Stimulated activated CD4-positive, alpha-beta T cell treated with anti-CD3 and anti-CD28 coated beads, Interleukin-2, amount 100 ng/mL, for 4 hours (primary cell): ENCODE results near the gene SLC15A4.

Experiments
- DNase-seq: peaks from one replicate; pipeline ENCODE4 v3.0.0-alpha.2; 2020; ENCODE audit warnings: low read depth

SLC15A4 gene

DNA sequence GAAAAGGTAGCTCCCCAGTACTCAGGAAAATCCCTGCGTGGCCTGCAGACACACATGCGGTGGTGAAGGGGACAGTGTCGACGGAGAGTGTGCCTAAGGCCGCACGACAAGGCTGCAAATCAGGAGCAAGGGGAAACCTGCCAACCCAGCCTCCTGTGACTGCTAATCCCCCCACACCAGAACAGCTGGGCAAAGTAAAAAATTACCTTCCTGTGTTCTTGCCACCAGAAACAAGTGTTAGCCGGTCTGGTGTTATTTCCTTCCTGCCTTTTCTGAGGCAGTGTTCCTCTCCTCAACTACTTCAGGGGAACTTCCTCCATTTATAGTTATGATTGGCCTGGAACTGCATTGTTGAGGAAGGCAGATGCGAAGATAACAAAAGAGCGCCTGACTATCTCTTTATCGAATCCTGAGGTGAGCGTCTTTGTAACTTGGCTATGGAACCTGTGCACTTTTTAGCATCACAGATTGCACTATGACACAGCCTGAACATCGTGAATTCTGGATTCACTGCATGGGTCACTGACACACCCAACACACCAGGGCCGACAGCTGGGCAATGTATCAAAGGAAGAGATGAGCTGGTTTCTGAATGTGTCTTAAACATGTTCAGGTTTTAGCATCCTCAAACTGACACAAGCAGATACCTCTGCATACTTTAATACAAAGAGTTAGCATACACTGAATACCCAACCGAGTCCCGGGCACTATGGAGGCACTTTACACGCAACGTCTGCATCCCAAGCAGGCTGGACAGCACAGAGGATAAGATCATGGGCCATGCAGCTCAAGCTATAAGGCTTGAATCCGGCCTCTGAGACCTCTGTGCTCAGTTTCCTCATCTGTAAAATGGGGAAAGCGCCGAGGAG is 28.9 kb downstream of the SLC15A4 start:
- DNase-seq: no peak

DNA sequence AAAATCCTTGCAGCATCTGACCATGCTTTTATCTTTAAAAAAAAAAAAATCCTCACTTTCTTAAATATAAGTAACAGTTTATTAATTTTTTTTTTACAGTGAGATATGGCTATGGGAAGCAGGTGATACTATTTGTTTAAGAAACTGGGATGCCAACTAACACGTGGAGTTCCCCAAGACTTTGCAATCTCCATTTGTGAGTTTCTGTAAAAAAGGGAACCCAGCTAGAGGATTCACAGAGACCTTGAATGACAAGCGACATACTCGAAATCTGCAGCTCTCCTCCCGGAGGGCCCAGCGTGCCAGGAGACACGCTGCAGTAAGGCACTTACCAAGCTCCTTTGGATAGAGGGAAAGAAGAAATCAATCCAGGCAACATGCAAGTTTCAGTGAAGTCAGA is 30.1 kb downstream of the SLC15A4 start:
- no peak for DNase-seq

DNA sequence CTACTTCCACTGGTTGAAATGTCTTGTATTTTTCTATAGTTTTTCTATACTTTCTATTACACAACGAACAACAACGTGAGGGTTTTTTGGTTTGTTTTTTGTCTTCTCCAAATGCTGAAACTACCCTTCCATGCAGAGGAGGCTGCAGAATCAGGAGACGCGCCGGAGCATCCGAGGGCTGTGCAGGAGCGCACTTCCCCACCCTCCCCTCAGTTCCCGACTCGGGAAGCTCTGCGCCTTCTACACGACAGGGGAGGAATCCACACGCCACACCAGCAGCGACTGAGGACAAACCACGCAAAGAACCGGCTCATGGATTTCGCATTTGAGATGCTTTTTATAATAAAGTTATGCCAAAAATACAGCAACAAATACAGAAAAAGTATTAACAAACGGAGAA is 30.9 kb downstream of the SLC15A4 start:
- DNase-seq: no peak

DNA sequence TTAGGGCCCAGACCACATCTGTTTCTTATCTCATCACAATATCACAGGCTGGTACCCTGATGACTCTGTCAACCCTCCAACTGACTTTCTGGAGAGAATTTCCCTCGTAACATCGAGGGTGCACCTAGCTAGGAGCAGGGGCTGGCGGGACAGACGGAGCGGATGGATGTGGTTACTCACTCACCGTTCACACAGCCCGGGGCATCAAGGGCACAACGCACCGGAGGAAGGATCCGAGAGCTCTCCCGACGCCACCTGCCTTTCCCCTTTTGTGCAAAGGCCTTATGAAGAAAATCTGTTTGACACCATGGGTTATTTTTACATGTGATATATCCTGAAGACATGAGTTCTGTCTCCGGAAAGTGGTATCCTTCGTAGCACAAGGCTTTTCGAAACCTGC is 31.4 kb downstream of the SLC15A4 start:
- DNase-seq: no peak

DNA sequence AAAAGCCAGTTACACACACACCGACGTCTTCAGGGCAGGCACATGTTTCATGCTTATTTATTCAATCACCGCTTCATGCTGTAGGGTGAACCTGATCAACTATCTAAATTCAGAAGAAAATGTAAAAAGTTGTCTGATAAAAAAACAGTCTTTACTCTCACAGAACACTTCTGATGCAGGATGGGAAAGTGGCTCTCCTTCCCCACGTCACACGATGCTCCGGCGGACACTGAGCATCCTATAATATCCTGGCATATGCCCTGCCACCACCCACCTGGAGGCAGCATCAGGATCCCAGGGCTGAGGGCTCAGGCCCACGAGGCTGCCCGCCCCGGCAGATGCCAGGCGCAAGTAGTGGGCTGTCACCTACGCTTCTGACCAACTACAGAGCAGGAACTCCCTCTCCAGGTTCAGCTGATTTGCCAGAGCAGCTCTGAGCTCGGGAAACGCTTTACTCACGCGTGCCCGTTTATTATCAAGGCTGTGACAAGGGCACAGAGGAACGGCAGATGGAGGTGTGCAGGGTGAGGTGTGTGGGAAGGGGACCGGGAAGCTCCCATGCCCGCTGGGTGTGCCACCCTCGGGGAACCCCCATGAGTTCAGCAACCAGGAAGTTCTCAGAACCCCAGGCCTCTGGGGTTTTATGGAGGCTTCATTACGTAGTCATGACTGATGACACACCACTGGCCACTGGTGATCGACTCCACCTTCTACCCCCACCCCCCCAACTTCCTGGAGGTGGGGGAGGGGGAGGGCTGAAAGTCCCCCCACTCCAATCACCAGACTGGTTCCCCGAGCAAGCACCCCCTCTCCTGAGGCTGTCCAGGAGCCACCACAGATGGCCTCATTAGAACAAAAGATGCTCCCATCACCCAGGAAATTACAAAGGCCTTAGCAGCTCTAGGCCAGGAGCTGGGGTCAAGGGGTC is 32.1 kb downstream of the SLC15A4 start:
- no peak for DNase-seq

DNA sequence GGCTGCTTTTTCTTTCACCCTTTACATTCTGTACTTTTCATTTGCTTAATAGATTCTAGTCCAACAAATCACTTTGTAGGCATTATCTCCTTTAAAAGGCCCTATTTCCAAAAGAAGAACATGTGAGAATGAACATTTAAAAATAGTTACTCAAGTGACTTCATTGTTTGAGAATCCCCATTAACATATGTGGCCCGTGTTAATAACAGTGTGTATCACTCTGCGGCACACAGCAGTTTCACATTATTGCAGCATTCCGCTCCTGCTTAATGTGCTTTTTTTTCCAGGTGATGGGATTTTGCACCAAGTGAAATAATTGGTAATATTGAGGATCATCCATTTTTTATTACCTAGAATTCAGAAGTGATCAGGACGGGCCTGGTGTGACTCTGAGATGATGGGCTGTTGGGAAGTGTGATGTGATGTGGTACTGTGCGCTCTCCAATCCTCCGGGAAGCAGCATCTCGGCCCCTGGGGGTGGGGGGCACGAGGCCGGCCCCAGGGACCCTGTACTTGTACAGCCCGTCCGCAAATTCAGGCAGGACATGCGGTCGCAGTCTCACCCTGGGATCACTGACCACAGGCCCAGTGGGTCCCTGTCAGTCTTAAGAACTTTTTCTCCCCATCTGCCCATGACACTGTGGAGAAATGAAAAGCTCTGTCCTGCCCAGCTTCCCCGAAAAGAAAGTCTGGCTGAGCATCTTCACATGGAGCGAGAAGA is 32.9 kb downstream of the SLC15A4 start:
- no peak for DNase-seq

DNA sequence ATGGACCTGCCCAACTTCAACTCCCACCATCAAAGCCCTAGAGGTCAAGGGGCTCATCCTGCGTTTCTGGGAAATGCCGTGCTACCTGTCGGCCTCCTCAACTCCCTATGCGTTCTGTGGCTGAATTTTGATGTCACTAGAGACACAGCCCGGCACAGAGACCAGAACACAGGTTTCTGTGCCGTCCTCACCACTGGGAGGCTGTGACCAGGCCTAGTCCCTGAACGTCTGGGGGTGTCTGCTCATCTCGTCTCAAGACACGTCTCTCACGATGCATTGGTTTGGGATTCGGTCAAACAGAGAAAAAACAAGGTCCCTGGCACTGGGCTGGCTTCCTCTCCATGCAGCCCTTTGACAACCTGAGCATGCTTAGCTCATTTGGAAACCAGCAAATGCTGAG is 33.5 kb downstream of the SLC15A4 start:
- no peak for DNase-seq

DNA sequence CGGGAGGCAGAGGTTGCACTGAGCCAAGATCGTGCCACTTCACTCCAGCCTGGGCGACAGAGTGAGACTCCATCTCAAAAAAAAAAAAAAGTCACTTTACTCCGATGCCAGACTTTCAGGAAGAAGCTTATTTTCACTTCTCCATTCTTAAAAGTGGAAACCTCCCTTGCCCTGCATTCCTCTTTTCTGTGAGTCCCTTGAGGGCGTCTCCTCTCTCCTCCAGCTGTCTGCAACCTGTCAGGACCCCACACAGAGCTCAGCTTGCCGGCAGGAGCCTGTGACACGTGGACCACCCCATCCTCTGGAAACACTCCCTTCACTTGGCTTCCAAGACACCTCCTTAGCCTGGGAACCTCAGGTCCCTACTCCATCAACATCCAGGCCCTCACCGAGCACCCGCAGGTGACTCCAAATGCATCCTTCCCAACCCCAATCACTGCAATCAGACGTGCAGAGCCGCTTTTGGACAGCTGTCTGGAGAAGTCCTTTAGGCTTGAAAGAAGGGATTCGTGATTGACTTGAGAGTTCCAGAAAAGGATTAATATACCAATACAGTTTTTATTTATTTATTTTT is 34.3 kb downstream of the SLC15A4 start:
- no peak for DNase-seq

DNA sequence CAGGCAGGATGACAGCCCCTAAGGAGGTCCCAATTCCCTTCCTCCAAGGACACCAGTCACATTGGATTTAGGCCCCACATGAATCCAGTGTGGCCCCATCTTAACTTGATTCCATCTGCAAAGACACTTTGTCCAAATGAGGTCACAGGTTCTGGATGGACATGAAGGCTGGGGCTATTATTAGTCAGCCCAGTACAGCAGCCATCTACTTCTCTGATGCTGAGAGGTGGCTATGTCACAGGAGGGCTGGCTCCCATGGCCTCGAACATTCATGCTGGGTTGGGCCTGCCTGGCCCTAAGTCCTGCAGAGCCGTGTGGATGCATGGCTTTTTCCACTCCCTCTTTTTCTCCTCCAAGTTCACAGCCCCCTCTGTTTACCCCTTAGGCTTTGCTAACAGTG is 35.9 kb downstream of the SLC15A4 start:
- DNase-seq: no peak

DNA sequence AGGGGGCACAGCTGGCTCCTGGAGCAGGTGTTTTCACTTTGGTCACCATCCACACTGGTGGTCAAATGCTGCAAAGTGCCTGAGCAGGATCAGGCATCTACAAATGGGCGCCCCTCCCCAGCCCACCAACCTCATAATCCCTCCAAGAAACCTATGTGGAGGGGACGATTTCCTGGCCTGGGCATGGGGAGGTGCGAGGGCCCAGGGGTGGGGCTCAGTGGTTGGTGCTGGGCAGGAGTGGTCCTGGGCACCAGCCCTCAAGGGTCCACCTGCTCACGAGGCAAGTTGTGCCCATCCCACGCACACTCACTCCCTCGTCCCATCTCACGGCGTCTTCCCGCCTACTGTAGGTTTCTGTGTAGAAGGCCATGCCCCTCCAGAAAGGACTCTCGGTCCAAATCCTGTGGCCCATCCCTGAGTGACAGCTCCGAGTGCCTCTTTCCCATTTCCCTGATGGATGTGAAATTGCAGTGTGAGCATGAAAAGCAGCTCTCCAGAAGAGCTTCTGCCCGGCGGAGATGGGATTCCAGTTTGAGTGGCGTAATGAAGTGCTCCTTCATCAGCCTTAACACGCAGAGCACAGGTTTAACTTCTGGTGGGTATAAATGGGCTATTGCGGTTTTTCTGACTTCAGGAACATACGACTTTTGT is 36.9 kb downstream of the SLC15A4 start:
- DNase-seq: no peak

DNA sequence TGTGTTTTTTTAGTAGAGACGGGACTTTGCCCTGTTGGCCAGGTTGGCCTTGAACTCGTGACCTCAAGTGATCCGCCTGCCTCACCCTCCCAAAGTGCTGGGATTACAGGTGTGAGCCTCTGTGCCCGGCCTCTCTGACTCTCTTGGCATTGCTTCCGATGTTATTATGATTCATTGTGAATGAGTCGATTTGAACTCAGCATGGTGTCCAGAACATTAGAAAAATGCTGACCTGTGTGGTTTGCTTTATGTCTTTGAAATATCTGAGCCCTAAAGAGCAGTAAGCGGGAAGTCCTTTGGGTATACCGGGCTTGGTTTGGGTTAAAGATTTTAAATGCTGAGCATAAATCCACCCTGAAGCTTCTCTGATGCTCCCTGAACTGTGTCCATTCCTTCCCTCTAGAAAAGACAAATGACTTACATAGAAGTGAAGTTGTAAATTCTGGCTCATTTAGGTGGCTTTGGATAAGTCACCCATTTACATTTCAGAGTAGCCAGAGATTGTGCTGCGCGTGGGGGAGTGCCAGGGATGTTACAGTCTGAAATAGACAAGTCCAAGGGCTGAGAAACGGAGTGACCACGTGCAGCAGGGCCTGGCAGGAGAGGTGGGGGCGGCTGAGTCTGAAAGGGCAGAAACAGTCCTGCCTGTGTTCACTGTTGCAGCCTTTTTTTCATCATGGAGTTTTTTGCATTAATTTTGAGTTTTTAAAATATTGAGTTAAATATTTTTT is 39.6 kb downstream of the SLC15A4 start:
- no peak for DNase-seq

DNA sequence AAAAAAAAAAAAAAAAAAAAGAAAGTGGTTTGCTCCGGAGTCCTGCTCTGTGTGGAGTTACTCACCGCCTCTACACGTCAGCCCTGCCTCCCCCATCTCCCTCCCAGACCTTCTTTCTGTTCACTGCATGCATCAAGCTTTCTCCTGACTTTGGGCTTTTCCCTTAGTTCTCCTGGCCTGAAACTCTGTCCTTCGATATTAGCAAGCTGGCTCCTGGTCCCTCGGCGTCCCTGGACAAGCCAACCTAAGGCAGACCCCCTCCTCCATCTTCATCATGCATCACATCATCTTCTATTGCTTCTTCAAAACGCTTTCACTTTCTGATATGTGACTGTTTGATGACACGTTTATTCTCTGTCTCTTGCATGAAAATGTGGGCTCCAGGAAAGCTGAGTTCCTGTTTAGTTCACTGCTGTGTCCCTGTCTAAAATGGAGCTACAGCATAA is 40.6 kb downstream of the SLC15A4 start:
- no peak for DNase-seq

DNA sequence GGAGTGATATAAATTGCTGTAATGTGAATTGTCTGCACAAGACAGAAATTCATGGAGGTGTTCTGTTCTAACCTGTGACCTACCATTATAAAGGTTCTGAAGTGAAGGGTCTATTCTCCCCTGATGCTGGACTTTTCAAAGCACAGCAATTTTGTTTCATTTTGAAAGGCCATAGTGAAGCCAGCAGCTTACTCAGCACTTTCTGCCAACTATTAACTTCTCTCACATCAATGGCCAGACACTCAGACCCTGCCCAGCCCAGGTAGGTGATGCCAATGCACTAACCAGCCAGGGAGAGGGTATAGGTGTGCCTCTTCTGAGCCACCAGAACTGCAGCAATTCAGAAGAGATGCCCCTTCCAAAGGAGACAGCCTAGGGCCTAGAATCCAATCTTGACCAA is 43.9 kb downstream of the SLC15A4 start:
- no peak for DNase-seq

DNA sequence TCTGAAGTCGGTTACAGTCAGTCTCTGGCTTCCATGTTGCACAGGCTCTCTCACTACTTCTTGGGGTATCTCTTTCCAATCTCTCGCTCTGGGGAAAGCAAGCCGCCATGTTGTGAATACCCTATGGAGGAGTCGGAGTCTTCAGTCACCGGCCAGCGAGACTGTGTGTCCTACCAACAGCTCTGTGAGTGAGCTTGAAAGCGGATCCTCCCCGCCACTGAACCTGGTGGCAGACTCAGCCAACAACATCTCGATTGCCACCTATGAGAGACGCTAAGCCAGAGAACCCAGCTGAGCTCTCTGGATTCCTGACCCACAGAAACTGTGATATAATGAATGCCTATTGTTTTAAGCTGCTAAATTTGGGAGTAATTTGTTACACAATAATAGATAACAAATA is 51.5 kb downstream of the SLC15A4 start:
- DNase-seq: no peak

DNA sequence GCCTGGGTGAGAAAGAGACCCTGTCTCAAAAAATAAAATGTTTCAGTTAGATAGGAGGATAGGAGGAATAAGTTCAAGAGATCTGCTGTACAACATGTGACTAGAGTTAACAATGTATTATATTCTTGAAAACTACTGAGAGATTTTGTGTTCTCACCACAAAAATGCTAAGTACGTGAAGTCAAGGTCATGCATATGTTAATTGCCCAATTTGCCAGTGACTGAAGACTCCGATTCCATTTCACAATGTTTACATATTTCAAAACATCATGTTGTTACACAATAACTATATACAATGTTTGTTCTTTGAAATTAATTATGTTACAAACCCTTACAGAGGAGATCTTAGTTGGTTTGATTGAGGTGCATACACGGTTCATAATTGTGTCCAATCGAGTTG is 52.1 kb downstream of the SLC15A4 start:
- no peak for DNase-seq

DNA sequence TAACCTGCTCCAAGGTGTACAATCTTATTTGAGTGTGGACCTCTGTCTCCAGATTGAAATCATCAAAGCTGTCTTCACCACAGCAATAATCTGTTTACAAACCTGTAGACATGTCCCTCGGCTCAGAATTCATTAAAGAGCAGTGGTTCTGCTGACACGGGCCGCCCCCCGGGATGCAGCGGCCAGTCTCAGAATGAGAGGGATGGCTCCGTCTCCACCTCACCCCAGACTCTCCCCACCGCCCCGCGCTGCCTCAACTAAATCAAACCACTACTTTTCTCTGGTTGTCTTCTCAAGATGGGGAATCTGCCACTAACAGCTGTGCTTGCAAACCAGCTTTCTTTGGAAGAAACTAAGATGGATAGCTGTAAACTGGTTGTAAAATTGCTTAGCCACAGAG is 56.2 kb downstream of the SLC15A4 start:
- no peak for DNase-seq

DNA sequence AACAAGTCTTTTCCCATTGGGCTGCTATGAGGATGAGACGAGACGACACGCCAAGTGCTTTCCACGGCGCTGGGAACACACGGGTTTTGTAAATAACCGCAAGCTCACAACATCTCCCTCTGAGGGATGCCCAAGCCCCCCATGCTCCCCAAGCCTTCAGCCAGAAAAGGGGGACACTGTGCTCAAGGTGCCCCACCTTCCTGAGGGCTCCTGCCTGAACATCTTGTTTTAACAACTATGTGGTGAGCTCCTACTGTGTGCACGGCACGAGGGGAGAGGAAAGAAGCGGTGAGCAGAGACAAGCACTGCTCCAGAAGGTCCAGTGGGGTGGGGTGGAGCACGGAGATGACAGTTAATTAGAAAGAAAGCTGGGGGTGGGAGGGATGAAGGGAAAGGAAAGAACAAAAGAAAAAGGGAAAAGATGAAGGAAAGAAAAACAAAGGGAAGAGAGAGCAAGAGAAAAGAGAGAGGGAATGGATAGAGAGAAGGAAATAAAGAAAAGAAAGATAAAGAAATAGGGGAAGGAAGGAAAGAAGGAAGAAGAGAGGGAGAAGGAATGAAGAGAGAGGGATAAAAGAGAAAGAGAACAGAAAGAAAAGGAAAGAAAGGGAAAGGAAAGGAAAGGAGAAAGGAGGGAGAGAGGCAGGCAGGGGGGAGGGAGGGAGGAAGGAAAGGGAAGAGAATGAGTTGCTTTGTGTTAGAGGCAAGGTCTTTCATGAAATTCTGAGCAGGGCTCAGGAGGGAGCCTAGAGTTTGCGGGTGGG is 56.8 kb downstream of the SLC15A4 start:
- no peak for DNase-seq

DNA sequence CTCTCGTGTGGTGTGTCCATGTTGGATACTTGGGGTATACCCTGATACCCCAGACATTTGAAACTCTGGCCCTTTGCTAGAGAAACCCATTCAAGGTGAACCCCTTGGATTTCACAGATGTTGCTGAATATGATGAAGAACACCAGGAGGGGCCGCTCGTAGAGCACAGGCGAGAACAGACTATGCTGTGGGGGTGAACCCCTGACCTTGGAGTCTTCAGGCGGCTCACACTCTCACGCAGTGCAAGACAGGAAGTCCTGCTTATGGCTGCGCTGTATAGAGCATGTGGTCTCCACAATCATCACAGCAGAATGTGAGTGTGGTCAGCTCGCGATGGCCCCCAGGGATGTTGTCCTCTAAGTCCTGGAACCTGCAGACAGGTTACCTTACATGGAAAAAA is 60.4 kb downstream of the SLC15A4 start:
- DNase-seq: no peak

DNA sequence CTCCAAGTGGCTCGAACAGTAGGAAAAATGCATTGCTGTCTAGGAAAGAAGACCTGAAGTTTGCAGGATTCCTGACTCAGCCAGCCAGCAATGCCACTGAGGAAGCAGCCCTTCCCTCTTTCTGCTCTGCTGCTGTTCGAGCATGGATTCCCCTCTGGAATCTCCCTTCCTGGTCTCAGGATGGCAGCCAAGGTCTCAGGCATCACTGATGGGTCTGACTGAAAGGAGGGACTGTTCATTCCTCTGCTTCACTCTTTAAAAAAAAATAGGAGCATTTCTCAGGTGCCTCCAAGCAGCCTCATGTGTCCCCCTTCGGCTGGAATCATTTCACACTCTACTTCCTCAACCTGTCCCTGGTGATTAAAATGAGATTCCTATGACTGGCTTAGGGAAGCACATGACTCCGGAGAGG is 62.4 kb downstream of the SLC15A4 start:
- DNase-seq: no peak

DNA sequence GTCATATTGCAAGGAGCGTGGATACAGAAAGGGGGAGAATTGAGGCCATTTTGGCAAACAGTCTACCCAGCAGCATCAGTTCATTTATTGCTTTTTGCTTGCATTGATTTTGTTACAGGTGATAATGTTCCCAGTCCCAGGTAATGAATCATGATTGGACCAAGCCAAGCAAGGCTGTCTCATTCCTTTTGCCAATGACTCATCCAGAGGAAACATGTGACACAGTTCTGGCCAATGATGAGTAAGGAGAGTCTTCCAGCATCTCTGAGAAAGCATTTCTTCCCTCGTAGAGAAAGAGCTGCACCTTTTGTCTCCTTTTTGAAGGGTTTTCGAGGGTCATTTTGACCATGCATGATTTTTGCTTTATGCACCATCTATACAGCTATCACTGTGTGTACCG is 68.2 kb downstream of the SLC15A4 start:
- no peak for DNase-seq
